Central memory CD8-positive, alpha-beta T cell (primary cell): ENCODE data around the gene U2AF1L4.
A peak's percentile ranks its signal among the peaks of the same experiment; 100 is the strongest.

Experiments used
- ATAC-seq: fragments of 150-1000 bp; cut with Tn5 transposase; replicated peaks from 2 replicates; pipeline ENCODE4 v1.10.0; 2022; ENCODE audit warnings: mild to moderate bottlenecking, moderate FRiP score, moderate number of reproducible peaks; ENCODE audit not compliant: poor library complexity, severe bottlenecking; ENCODE audit errors: extremely low read depth
- DNase-seq, 2 donors: peaks; one replicate each; pipeline ENCODE4 v3.0.0; 2021; ENCODE audit warnings: low spot score in 2 of 2
- H3K27ac Mint-ChIP-seq: one replicate; pipeline ENCODE4 v1.8.0; 2022; ENCODE audit warnings: low read depth, mild to moderate bottlenecking, moderate library complexity, mixed read lengths
- H3K27me3 Mint-ChIP-seq: one replicate; pipeline ENCODE4 v1.8.0; 2022; ENCODE audit warnings: mixed read lengths
- H3K36me3 Mint-ChIP-seq: one replicate; pipeline ENCODE4 v1.8.0; 2022; ENCODE audit warnings: mild to moderate bottlenecking, moderate library complexity, mixed read lengths; ENCODE audit not compliant: insufficient read depth
- H3K4me1 Mint-ChIP-seq: one replicate; pipeline ENCODE4 v1.8.0; 2022; ENCODE audit warnings: mixed read lengths
- H3K4me3 Mint-ChIP-seq: one replicate; pipeline ENCODE4 v1.8.0; 2022; ENCODE audit warnings: mild to moderate bottlenecking, moderate library complexity, mixed read lengths
- H3K9me3 Mint-ChIP-seq: one replicate; pipeline ENCODE4 v1.8.0; 2022; ENCODE audit warnings: mixed read lengths

U2AF1L4 gene

GRCh38 chr19:35760711-35761349 is 15.6 kb upstream of the U2AF1L4 start:
- DNase-seq (no peak), ATAC-seq (no peak)
- Mint-ChIP-seq H3K4me3 (no peak overlapping the region), H3K9me3 (no peaks in the 10 kb centered on the region), H3K27me3 (no peaks in the 10 kb centered on the region), H3K27ac (no peak overlapping the region), H3K4me1 (peaks cover 14% of the 10 kb centered on the region), H3K36me3 (peaks cover 21% of the 10 kb centered on the region)

GRCh38 chr19:35759697-35760096 is 14.5 kb upstream of the U2AF1L4 start:
- Mint-ChIP-seq H3K27ac (no peak overlapping the region), H3K4me1 (peaks cover 14% of the 10 kb centered on the region), H3K27me3 (no peaks in the 10 kb centered on the region), H3K36me3 (peaks cover 19% of the 10 kb centered on the region), H3K4me3 (peak overlapping the region; percentile 93), H3K9me3 (no peaks in the 10 kb centered on the region)
- ATAC-seq (no peak), DNase-seq (no peak)

- DNase-seq (peak; percentile 96 to 99), ATAC-seq (peak; percentile 99)
- Mint-ChIP-seq H3K4me1 (peaks cover 14% of the 10 kb centered on the region), H3K27me3 (no peaks in the 10 kb centered on the region), H3K36me3 (peaks cover 13% of the 10 kb centered on the region), H3K4me3 (peak within 1 kb of the TSS; percentile 93), H3K27ac (peak within 1 kb of the TSS; percentile 94), H3K9me3 (no peaks in the 10 kb centered on the region)
Observed at GRCh38 chr19:35757749-35758608, 12.8 kb upstream of the U2AF1L4 start, which contains the start of gene PROSER3. TSS of gene PROSER3 (plus strand) at chr19:35758176. CDS start at chr19:35758216, 40 bp downstream.

- H3K4me3 Mint-ChIP-seq, result peak overlapping the region; percentile 93
- no peak for ATAC-seq
- peaks cover 13% of the 10 kb centered on the region for H3K36me3 Mint-ChIP-seq
- peaks cover 14% of the 10 kb centered on the region for H3K4me1 Mint-ChIP-seq
- no peak for DNase-seq
- H3K27ac Mint-ChIP-seq, result peak overlapping the region; percentile 94
- H3K27me3 Mint-ChIP-seq, result no peaks in the 10 kb centered on the region
- no peaks in the 10 kb centered on the region for H3K9me3 Mint-ChIP-seq
Observed at GRCh38 chr19:35757231-35757748, 12.1 kb upstream of the U2AF1L4 start.

GRCh38 chr19:35756377-35757230 is 11.4 kb upstream of the U2AF1L4 start, which contains the start of gene HSPB6:
TSS of gene HSPB6 (minus strand) at chr19:35757029. CDS start at chr19:35757008, 21 bp downstream.
- ATAC-seq (no peak), DNase-seq (no peak)
- Mint-ChIP-seq H3K27me3 (no peaks in the 10 kb centered on the region), H3K9me3 (no peaks in the 10 kb centered on the region), H3K36me3 (peaks cover 11% of the 10 kb centered on the region), H3K27ac (peak within 1 kb of the TSS; percentile 94), H3K4me1 (peaks cover 14% of the 10 kb centered on the region), H3K4me3 (peak within 1 kb of the TSS; percentile 93)

- Mint-ChIP-seq H3K36me3 (peaks cover 11% of the 10 kb centered on the region), H3K4me3 (no peak overlapping the region), H3K4me1 (peaks cover 14% of the 10 kb centered on the region), H3K27me3 (no peaks in the 10 kb centered on the region), H3K9me3 (no peaks in the 10 kb centered on the region), H3K27ac (peak overlapping the region; percentile 4)
- no peak for ATAC-seq
- no peak for DNase-seq
Observed at GRCh38 chr19:35755550-35756376, 10.5 kb upstream of the U2AF1L4 start.

- Mint-ChIP-seq H3K4me3 (peak overlapping the region; percentile 24), H3K9me3 (no peaks in the 10 kb centered on the region), H3K4me1 (peaks cover 14% of the 10 kb centered on the region), H3K27me3 (no peaks in the 10 kb centered on the region), H3K36me3 (peaks cover 11% of the 10 kb centered on the region), H3K27ac (peak overlapping the region; percentile 4)
- DNase-seq, result no peak
- no peak for ATAC-seq
Observed at GRCh38 chr19:35755131-35755549, 9.9 kb upstream of the U2AF1L4 start.

- H3K27ac Mint-ChIP-seq, result peak overlapping the region; percentile 4
- no peak for DNase-seq
- H3K9me3 Mint-ChIP-seq, result no peaks in the 10 kb centered on the region
- no peaks in the 10 kb centered on the region for H3K27me3 Mint-ChIP-seq
- ATAC-seq, result no peak
- peaks cover 11% of the 10 kb centered on the region for H3K36me3 Mint-ChIP-seq
- H3K4me3 Mint-ChIP-seq, result peak overlapping the region; percentile 24
- peaks cover 17% of the 10 kb centered on the region for H3K4me1 Mint-ChIP-seq
Observed at GRCh38 chr19:35754370-35755130, 9.3 kb upstream of the U2AF1L4 start.

GRCh38 chr19:35753634-35754369 is 8.6 kb upstream of the U2AF1L4 start:
- H3K27me3 Mint-ChIP-seq, result no peaks in the 10 kb centered on the region
- no peak overlapping the region for H3K4me3 Mint-ChIP-seq
- peaks cover 18% of the 10 kb centered on the region for H3K4me1 Mint-ChIP-seq
- peaks cover 11% of the 10 kb centered on the region for H3K36me3 Mint-ChIP-seq
- ATAC-seq (no peak), DNase-seq (no peak)
- no peak overlapping the region for H3K27ac Mint-ChIP-seq
- no peaks in the 10 kb centered on the region for H3K9me3 Mint-ChIP-seq

- no peak for ATAC-seq
- no peak for DNase-seq
- H3K4me3 Mint-ChIP-seq, result no peak overlapping the region
- peaks cover 13% of the 10 kb centered on the region for H3K36me3 Mint-ChIP-seq
- H3K4me1 Mint-ChIP-seq, result peaks cover 27% of the 10 kb centered on the region
- H3K27ac Mint-ChIP-seq, result no peak overlapping the region
- H3K27me3 Mint-ChIP-seq, result no peaks in the 10 kb centered on the region
- H3K9me3 Mint-ChIP-seq, result no peaks in the 10 kb centered on the region
Observed at GRCh38 chr19:35752746-35753350, 7.6 kb upstream of the U2AF1L4 start.
